ENCODE data around the gene CPN1. TPM values are rescaled to one million over a fixed set of nuclear protein-coding genes. Genes with fewer than 3 reads are reported as not detected.

Gene CPN1
- total RNA-seq, 1 donor from 2014 or later: not detected

- Histone ChIP-seq H3K4me3 (ENCODE audit: low read depth, low read length) (no peak overlapping the region), H3K27me3 (ENCODE audit: control insufficient read depth, insufficient read depth, low read length) (no peaks in the 10 kb centered on the region), H3K36me3 (ENCODE audit: control insufficient read depth, insufficient read depth, low read length) (no peaks in the 10 kb centered on the region)
- DNase-seq (ENCODE audit: low read depth): no peak
- no peak for TF ChIP-seq CTCF (IDR thresholded peaks at IDR 0.05; ENCODE audit: insufficient read depth, low read length, poor library complexity, severe bottlenecking)
Measured at GRCh38 chr10:100041306-100042002, 40.2 kb downstream of the CPN1 start.

GRCh38 chr10:100038561-100039071, 43.1 kb downstream of the CPN1 start:
- no peak for DNase-seq (ENCODE audit: low read depth)
- H3K4me3 ChIP-seq (ENCODE audit: low read depth, low read length): no peak overlapping the region
- no peaks in the 10 kb centered on the region for H3K36me3 ChIP-seq (ENCODE audit: control insufficient read depth, insufficient read depth, low read length)
- no peak for TF ChIP-seq CTCF (IDR thresholded peaks at IDR 0.05; ENCODE audit: insufficient read depth, low read length, poor library complexity, severe bottlenecking)
- H3K27me3 ChIP-seq (ENCODE audit: control insufficient read depth, insufficient read depth, low read length): no peaks in the 10 kb centered on the region

GRCh38 chr10:100037758-100038315, 43.8 kb downstream of the CPN1 start:
- no peak for DNase-seq (ENCODE audit: low read depth)
- TF ChIP-seq CTCF (IDR thresholded peaks at IDR 0.05; ENCODE audit: insufficient read depth, low read length, poor library complexity, severe bottlenecking): no peak

GRCh38 chr10:100036850-100037249, 44.8 kb downstream of the CPN1 start:
- Histone ChIP-seq H3K27me3 (ENCODE audit: control insufficient read depth, insufficient read depth, low read length) (no peaks in the 10 kb centered on the region), H3K4me3 (ENCODE audit: low read depth, low read length) (no peak overlapping the region), H3K36me3 (ENCODE audit: control insufficient read depth, insufficient read depth, low read length) (no peaks in the 10 kb centered on the region)
- TF ChIP-seq CTCF (IDR thresholded peaks at IDR 0.05; ENCODE audit: insufficient read depth, low read length, poor library complexity, severe bottlenecking): no peak
- DNase-seq (ENCODE audit: low read depth): no peak

More at GRCh38 chr10:100037758-100038315, 43.8 kb downstream of the CPN1 start:
- no peaks in the 10 kb centered on the region for H3K27me3 ChIP-seq (ENCODE audit: control insufficient read depth, insufficient read depth, low read length)
- no peaks in the 10 kb centered on the region for H3K36me3 ChIP-seq (ENCODE audit: control insufficient read depth, insufficient read depth, low read length)
- no peak overlapping the region for H3K4me3 ChIP-seq (ENCODE audit: low read depth, low read length)

- H3K4me3 ChIP-seq (ENCODE audit: low read depth, low read length): no peak overlapping the region
- DNase-seq (ENCODE audit: low read depth): no peak
- H3K27me3 ChIP-seq (ENCODE audit: control insufficient read depth, insufficient read depth, low read length): no peaks in the 10 kb centered on the region
- no peaks in the 10 kb centered on the region for H3K36me3 ChIP-seq (ENCODE audit: control insufficient read depth, insufficient read depth, low read length)
- no peak for TF ChIP-seq CTCF (IDR thresholded peaks at IDR 0.05; ENCODE audit: insufficient read depth, low read length, poor library complexity, severe bottlenecking)
Measured at GRCh38 chr10:100033766-100034418, 47.8 kb downstream of the CPN1 start.
